Measurements from ENCODE around the gene SPATA19. TPM values are rescaled to one million over a fixed set of nuclear protein-coding genes. Genes with fewer than 3 reads are reported as not detected.

SPATA19 gene
- total RNA-seq, 4 donors from 2014 or later, result not detected

- TF ChIP-seq CTCF (IDR thresholded peaks at IDR 0.05; ENCODE audit: low read depth), result no peak
Observed at GRCh38 chr11:133834682-133835592, 10.4 kb downstream of the SPATA19 start.

DNA sequence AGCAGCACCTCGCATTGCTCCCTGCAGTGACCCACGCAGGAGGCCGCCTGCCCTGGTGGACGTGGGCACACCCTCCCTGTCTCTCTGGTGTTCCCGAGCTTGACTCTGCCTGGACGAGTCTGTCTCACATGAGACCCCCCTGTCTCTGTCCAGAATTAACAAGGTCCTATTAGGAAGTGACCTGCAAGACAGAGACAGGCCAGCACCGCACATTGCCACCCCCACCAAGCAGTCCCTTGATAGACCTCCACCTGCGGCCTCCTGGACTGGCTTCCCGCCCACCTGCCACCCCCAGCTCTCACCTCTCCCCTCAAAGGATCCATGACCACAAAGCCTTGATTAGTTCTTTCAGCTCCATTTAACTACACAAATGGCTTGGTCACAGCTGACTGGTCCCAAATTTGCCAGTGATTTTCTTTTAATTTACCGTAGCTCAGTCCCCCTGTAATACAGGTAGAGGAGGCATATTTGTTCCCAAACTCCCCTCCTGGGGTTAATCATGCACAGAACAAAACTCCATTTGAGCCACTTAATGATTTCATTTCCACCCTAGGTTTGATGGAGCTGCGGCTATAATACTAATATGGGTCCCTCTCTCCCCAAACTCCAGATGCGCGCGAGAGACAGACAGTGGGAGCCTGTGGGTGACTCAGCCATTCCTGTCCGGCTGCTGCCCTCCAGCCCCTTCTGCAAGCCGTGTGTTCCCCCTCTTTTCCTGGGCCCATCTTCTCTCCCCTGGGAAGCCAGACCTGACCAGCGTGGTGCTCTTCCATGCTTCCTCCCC is 11.2 kb downstream of the SPATA19 start:
- TF ChIP-seq CTCF (IDR thresholded peaks at IDR 0.05; ENCODE audit: low read depth), result no peak

DNA sequence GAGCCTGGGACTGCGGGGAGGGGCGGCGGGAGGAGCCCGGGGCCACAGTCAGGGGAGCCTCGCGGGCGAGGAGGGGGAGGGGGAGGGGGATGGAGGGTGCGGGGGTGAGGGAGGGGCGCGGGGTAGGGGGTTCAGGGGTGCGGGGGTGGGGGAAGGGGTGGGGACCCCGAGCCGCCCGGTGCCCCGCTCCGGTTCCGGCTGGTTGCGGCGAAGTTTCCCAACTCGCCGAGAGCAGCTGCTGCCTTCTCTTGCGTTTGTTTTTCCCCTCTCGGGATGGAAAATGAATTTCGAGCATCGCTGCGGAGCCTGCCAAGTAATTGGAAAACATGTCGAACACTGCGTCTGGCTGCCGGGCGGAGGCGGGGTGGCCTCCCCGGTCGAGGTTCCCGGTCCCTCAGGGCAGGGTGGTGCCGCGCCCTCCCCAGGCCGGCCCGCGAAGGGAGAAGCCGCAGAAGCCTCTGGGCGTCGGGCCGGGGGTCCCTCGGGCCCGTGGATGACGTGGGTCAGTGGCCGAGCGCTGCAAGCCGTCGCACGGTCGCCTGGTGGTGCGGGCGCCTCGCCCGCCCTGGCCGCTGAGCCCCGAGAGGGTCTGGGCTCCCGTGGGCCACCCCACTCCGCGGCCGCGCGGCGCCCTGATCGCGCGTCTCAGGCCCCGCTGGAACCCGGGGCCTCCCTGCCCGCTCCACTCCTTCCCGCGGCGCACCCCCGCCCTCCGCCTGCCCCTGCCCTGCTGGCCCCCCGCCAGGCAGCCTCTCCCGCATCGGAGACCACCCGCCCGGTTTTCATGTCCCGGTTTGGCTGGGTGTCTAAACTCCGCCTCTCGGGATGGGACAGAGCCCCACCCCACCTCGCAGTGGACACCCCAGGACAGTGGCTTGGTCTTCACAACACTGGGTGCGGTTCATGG is 12.1 kb downstream of the SPATA19 start:
- TF ChIP-seq CTCF (IDR thresholded peaks at IDR 0.05; ENCODE audit: low read depth), result no peak

GRCh38 chr11:133832096-133832990 is 13.0 kb downstream of the SPATA19 start:
- TF ChIP-seq CTCF (IDR thresholded peaks at IDR 0.05; ENCODE audit: low read depth), result no peak

- no peak for TF ChIP-seq CTCF (IDR thresholded peaks at IDR 0.05; ENCODE audit: low read depth)
Observed at GRCh38 chr11:133830931-133831907, 14.1 kb downstream of the SPATA19 start.
